ENCODE measurements around the gene CPEB3. TPM values are rescaled to one million over a fixed set of nuclear protein-coding genes. Genes with fewer than 3 reads are reported as not detected.

CPEB3 gene
- total RNA-seq, 1 experiment from 2014 or later, result 2.4 TPM

DNA sequence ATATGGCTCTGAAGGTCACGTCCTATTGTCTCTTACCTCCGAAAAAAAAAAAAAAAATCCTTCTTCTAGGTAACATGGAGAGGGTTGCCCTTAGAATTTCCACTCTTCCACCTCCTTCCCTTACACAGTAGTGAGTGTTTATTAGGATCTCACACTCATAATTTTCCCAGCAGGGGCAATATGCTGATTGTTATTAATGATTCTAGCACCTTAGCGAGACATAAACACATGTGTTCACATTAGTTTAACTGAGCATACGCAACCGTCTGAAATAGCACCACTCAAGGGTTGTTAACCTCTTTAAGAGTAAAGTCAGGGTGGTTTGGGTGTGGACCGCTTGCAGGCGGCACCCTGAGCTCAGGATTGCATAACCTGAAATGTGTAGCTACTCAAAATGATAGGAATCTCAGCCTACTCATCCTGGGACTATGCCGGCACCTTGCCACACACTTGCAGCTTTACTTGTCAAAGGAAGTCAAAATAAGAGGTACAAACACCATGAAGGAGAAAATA is 52.2 kb downstream of the CPEB3 start:
- Histone ChIP-seq H3K36me3 (ENCODE audit: control insufficient read depth, insufficient read depth, low read length) (no peaks in the 10 kb centered on the region), H3K27me3 (ENCODE audit: control insufficient read depth, insufficient read depth, low read length) (no peaks in the 10 kb centered on the region), H3K9me3 (ENCODE audit: control insufficient read depth, insufficient read depth, low read depth, low read length) (no peaks in the 10 kb centered on the region), H3K27ac (ENCODE audit: low read length) (no peak overlapping the region; the same call in 1 of the 2 replicates), H3K4me1 (ENCODE audit: control insufficient read depth, insufficient read depth, low read length) (peaks cover 17% of the 10 kb centered on the region), H3K4me3 (ENCODE audit: low read depth in 2 of 2, low read length in 2 of 2) (peak overlapping the region in 1 of 2 experiments; percentile 75; a peak in 1 of 4 replicates)
- in situ Hi-C loops (cut with HindIII; ENCODE audit: low pct_unique_long_range_greater_than_20kb, low sequenced_read_pairs) (no loop called here), intact Hi-C loops (cut with micrococcal nuclease; ENCODE audit: unreplicated experiment) (no loop called here)
- ATAC-seq (no peak), DNase-seq (ENCODE audit: low read depth, low spot score) (no peak)
- ChIA-PET CTCF (no interaction called here), POLR2A (interaction anchor here (0.7 kb wide), 1 partner anchor 95 kb away, joined by 3 read pairs; no protein-coding TSS in a partner anchor)
- TF ChIP-seq, protein P1, sequence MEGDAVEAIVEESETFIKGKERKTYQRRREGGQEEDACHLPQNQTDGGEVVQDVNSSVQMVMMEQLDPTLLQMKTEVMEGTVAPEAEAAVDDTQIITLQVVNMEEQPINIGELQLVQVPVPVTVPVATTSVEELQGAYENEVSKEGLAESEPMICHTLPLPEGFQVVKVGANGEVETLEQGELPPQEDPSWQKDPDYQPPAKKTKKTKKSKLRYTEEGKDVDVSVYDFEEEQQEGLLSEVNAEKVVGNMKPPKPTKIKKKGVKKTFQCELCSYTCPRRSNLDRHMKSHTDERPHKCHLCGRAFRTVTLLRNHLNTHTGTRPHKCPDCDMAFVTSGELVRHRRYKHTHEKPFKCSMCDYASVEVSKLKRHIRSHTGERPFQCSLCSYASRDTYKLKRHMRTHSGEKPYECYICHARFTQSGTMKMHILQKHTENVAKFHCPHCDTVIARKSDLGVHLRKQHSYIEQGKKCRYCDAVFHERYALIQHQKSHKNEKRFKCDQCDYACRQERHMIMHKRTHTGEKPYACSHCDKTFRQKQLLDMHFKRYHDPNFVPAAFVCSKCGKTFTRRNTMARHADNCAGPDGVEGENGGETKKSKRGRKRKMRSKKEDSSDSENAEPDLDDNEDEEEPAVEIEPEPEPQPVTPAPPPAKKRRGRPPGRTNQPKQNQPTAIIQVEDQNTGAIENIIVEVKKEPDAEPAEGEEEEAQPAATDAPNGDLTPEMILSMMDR (IDR thresholded peaks at IDR 0.05), result no peak
- TF ChIP-seq SIN3A (IDR thresholded peaks at IDR 0.05; ENCODE audit: borderline replicate concordance, insufficient read depth, low read depth, low read length) (no peak), POLR2AphosphoS5 (IDR thresholded peaks at IDR 0.05; ENCODE audit: low read depth, low read length) (no peak), TCF7L2 (IDR thresholded peaks at IDR 0.05; ENCODE audit: low read depth, low read length) (no peak)
- TF ChIP-seq, protein P2, sequence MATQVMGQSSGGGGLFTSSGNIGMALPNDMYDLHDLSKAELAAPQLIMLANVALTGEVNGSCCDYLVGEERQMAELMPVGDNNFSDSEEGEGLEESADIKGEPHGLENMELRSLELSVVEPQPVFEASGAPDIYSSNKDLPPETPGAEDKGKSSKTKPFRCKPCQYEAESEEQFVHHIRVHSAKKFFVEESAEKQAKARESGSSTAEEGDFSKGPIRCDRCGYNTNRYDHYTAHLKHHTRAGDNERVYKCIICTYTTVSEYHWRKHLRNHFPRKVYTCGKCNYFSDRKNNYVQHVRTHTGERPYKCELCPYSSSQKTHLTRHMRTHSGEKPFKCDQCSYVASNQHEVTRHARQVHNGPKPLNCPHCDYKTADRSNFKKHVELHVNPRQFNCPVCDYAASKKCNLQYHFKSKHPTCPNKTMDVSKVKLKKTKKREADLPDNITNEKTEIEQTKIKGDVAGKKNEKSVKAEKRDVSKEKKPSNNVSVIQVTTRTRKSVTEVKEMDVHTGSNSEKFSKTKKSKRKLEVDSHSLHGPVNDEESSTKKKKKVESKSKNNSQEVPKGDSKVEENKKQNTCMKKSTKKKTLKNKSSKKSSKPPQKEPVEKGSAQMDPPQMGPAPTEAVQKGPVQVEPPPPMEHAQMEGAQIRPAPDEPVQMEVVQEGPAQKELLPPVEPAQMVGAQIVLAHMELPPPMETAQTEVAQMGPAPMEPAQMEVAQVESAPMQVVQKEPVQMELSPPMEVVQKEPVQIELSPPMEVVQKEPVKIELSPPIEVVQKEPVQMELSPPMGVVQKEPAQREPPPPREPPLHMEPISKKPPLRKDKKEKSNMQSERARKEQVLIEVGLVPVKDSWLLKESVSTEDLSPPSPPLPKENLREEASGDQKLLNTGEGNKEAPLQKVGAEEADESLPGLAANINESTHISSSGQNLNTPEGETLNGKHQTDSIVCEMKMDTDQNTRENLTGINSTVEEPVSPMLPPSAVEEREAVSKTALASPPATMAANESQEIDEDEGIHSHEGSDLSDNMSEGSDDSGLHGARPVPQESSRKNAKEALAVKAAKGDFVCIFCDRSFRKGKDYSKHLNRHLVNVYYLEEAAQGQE (IDR thresholded peaks at IDR 0.05; ENCODE audit: insufficient read depth in 1 of 2, low read depth in 2 of 2, low read length in 1 of 2), result no peak
- no TSS peak for BruUV-seq (replicated peaks)

DNA sequence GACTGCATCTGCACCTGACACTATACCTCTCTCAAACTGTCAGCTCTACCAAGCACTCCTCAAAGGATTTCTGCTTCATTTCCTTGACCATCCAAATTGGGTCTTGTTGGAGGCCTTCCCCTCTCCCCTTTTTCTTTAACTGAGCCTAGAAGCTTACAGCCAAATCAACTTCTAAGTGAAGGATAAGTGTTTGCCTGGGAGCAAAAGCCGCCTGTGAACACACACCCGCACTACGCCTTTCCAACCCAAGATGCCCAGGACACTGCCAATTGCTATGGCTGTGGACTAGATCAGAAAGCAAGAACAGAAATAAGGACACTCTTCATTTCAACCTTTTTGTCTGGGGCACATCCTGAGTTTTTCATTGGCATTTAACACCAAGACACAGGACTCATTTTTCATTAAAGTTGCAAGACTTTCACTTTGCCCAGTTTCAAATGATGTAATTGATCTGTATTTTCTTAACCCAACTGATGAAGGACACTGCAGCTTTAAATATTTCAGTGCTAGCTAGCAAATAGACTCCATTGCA is 52.8 kb downstream of the CPEB3 start:
- in situ Hi-C loops (cut with HindIII; ENCODE audit: low pct_unique_long_range_greater_than_20kb, low sequenced_read_pairs) (no loop called here), intact Hi-C loops (cut with micrococcal nuclease; ENCODE audit: unreplicated experiment) (no loop called here)
- TF ChIP-seq SIN3A (IDR thresholded peaks at IDR 0.05; ENCODE audit: borderline replicate concordance, insufficient read depth, low read depth, low read length) (no peak), POLR2AphosphoS5 (IDR thresholded peaks at IDR 0.05; ENCODE audit: low read depth, low read length) (no peak), TCF7L2 (IDR thresholded peaks at IDR 0.05; ENCODE audit: low read depth, low read length) (no peak)
- TF ChIP-seq, protein P1 (IDR thresholded peaks at IDR 0.05), result no peak
- TF ChIP-seq, protein P2 (IDR thresholded peaks at IDR 0.05; ENCODE audit: insufficient read depth in 1 of 2, low read depth in 2 of 2, low read length in 1 of 2), result no peak
- H3K4me3 ChIP-seq (ENCODE audit: low read depth in 2 of 2, low read length in 2 of 2), result no peak overlapping the region
- ChIA-PET CTCF (no interaction called here), POLR2A (no interaction called here)
- H3K36me3 ChIP-seq (ENCODE audit: control insufficient read depth, insufficient read depth, low read length), result no peaks in the 10 kb centered on the region
- TSS peak; percentile 61 for BruUV-seq (replicated peaks)
- peaks cover 14% of the 10 kb centered on the region; the same call in 1 of the 2 replicates for H3K4me1 ChIP-seq (ENCODE audit: control insufficient read depth, insufficient read depth, low read length)
- 0 out of 2 replicates have a peak overlapping the region, but pooled peaks have one; percentile 14 for H3K27ac ChIP-seq (ENCODE audit: low read length)
- DNase-seq (ENCODE audit: low read depth, low spot score) (no peak), ATAC-seq (no peak)
- H3K9me3 ChIP-seq (ENCODE audit: control insufficient read depth, insufficient read depth, low read depth, low read length), result no peaks in the 10 kb centered on the region
- H3K27me3 ChIP-seq (ENCODE audit: control insufficient read depth, insufficient read depth, low read length), result no peaks in the 10 kb centered on the region
